NCI-H748 (cell line): ENCODE results near the gene TCHH.
"Not testable (repeated sequence)": the region's sequence is repeated elsewhere in the genome, so short reads cannot be mapped to it uniquely, and the experiment has no call there.

Source experiments
- DNase-seq: peaks from one replicate; lab custom pipeline; 2025; ENCODE audit not compliant: unreplicated experiment; lab: John Stamatoyannopoulos, UW

The TCHH gene

GRCh38 chr1:152112885-152113432 lies 2.3 kb downstream of the TCHH start:
- DNase-seq: no peak

GRCh38 chr1:152112101-152112884 lies 3.0 kb downstream of the TCHH start:
- peak; percentile 40 for DNase-seq

GRCh38 chr1:152111515-152111968 lies 3.7 kb downstream of the TCHH start:
- peak; percentile 86 for DNase-seq

GRCh38 chr1:152110860-152111514 lies 4.3 kb downstream of the TCHH start:
- peak; percentile 86 for DNase-seq

GRCh38 chr1:152110365-152110859 lies 4.8 kb downstream of the TCHH start:
- peak; percentile 83 for DNase-seq

GRCh38 chr1:152109998-152110294 lies 5.3 kb downstream of the TCHH start:
- DNase-seq: peak; percentile 30

- DNase-seq: no peak
These were observed 5.8 kb downstream of the TCHH start for GRCh38 chr1:152109231-152109997.

- no peak for DNase-seq
These were observed 6.4 kb downstream of the TCHH start for GRCh38 chr1:152108882-152109222.

- DNase-seq: no peak
These were observed 7.0 kb downstream of the TCHH start for GRCh38 chr1:152107984-152108881.

- DNase-seq: no peak
These were observed 7.9 kb downstream of the TCHH start for GRCh38 chr1:152107031-152107983.

GRCh38 chr1:152104854-152105253 lies 10.4 kb downstream of the TCHH start:
- DNase-seq: no peak

- DNase-seq: no peak
These were observed 18.3 kb downstream of the TCHH start for GRCh38 chr1:152096931-152097330.

- no peak for DNase-seq
These were observed 26.1 kb downstream of the TCHH start, which contains the start of gene TCHHL1 for GRCh38 chr1:152089014-152089674. TCHHL1 (minus strand) TSS chr1:152089064; CDS start chr1:152088143, 921 bp downstream.

GRCh38 chr1:152086760-152087159 lies 28.5 kb downstream of the TCHH start:
- no peak for DNase-seq

- DNase-seq: no peak
These were observed 30.4 kb downstream of the TCHH start for GRCh38 chr1:152084853-152085252.

GRCh38 chr1:152081026-152081425 lies 34.2 kb downstream of the TCHH start:
- not testable (repeated sequence) for DNase-seq

- DNase-seq: not testable (repeated sequence)
These were observed 34.8 kb downstream of the TCHH start for GRCh38 chr1:152080494-152080893.

GRCh38 chr1:152078831-152079441 lies 36.3 kb downstream of the TCHH start:
- no peak for DNase-seq
